ENCODE measurements around the gene CFL2. TPM values are rescaled to one million over a fixed set of nuclear protein-coding genes. Genes with fewer than 3 reads are reported as not detected.
"Not testable (repeated sequence)": the region's sequence is repeated elsewhere in the genome, so short reads cannot be mapped to it uniquely, and the experiment has no call there.

The CFL2 gene
- total RNA-seq, result 100 to 1,000 TPM; 218 to 289 TPM
- long read RNA-seq, donor 1, full-length matches to known transcripts, result 96 of 112 reads
- long read RNA-seq, donor 1, partial matches to known transcripts, result 9 of 112 reads
- long read RNA-seq, donor 1, other reads (novel, unspliced or antisense), result 7 of 112 reads
- long read RNA-seq, donor 2, full-length matches to known transcripts, result 316 of 341 reads
- long read RNA-seq, donor 2, partial matches to known transcripts, result 10 of 341 reads
- long read RNA-seq, donor 2, other reads (novel, unspliced or antisense), result 15 of 341 reads

GRCh38 chr14:34714320-34715126, at the start of gene CFL2:
TSS of gene CFL2 (minus strand) at chr14:34714593. CDS start at chr14:34714540, 53 bp downstream.
- intact Hi-C loops (cut with DNase I), result no loop called here
- DNase-seq (ENCODE audit: low spot score), result peak; percentile 93

DNA sequence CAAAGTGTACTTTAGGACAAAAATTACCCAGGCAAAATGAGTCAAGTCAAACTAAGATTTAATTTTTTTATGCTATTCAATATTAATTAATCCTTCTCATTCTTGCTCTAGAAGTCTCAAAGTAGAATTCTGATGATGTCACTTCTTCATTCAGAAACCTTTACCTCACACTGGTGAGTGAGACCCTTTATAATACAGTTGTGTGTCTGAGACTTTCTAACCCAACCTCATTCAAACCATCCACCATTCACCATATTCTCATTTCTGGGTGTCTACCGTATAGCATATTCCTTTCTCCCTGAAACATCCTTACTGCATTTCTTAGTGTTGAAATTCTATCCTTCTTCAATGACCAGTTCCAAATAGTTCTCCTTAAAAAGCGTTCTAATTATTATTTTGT, 40.8 kb upstream of the CFL2 start:
- intact Hi-C loops (cut with DNase I), result no loop called here
- DNase-seq (ENCODE audit: low spot score), result no peak

GRCh38 chr14:34754687-34755086, 40.3 kb upstream of the CFL2 start:
- intact Hi-C loops (cut with DNase I), result no loop called here
- DNase-seq (ENCODE audit: low spot score), result no peak

- intact Hi-C loops (cut with DNase I), result no loop called here
- DNase-seq (ENCODE audit: low spot score), result no peak
These were observed 36.3 kb upstream of the CFL2 start for GRCh38 chr14:34750670-34751069.

GRCh38 chr14:34750233-34750632, 35.8 kb upstream of the CFL2 start:
- DNase-seq (ENCODE audit: low spot score), result no peak
- intact Hi-C loops (cut with DNase I), result no loop called here

DNA sequence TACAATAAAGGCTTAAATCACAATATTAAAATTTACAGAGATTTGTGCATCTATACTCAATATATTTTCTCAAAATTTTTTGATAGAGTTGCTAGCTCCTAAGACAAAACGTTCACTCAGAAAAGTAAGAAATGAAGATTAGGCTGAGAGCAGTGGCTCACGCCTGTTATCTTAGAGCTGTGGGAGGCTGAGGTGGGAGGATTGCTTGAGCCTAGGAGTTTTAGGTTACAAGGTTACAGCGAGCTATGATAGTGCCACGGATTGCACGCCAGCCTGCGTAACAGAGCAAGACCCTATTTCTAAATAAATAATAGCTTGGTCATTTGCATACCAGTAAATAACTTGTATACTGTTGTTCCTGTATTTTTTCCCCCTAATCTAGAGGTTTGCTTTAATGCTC, 35.0 kb upstream of the CFL2 start:
- intact Hi-C loops (cut with DNase I), result no loop called here
- no peak for DNase-seq (ENCODE audit: low spot score)

GRCh38 chr14:34742270-34743115, 28.1 kb upstream of the CFL2 start:
- intact Hi-C loops (cut with DNase I), result no loop called here
- no peak for DNase-seq (ENCODE audit: low spot score)

DNA sequence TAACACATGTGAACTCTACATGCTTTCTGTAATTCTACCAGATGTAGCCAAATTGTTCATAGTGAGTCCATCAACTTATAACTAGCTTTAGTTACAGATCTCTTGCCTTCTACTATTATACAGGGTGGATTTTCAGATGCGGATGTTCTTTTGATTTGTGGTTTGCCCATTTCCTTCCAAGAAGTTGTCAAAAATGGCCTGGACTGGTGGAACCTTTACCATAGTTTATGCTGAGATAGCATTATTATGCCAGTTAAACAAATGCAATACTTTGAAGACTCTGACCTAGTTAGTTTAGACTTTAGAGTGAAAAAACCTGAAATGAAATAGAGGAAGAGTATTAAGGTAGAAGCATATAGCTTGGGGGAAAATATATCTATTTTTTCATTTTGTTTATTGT, 27.4 kb upstream of the CFL2 start:
- intact Hi-C loops (cut with DNase I), result no loop called here
- DNase-seq (ENCODE audit: low spot score), result no peak

DNA sequence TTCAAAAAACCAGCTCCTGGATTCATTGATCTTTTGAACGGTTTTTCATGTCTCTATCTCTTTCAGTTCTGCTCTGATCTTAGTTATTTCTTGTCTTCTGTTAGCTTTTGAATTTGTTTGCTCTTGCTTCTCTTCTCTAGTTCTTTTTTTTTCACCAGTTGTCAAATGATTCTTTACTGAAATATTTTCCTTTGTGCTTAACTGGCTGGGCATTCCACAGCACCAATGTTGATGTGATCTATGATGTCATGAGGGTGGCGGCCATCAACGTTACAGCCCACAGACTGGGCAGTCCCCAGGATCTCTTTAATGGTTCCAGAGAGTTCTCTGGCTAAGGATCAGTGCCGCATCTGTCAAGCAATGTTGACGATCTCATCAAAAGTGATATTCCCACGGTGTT, 25.7 kb upstream of the CFL2 start:
- intact Hi-C loops (cut with DNase I); DNase-seq (ENCODE audit: low spot score): not testable (repeated sequence)

GRCh38 chr14:34737079-34737478, 22.7 kb upstream of the CFL2 start:
- DNase-seq (ENCODE audit: low spot score); intact Hi-C loops (cut with DNase I): not testable (repeated sequence)

DNA sequence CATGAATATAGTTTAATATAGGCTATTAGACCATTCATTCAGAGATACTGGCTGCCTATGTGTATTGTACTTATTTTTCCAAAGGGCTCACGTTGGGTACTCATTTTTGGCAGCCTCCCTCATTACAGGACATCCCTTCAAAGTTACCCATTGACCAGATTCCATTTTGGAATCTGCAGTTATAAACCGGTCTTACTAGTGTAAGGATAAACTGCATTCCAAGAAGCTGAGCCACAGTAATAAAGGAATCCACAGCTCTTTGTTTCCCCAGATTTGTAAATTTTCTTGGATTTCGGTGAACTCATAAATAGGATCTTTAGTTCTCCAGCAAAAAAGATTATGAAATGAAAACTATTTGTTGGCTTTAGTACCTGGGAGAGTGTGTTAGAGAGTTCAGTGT, 18.9 kb upstream of the CFL2 start:
- intact Hi-C loops (cut with DNase I), result no loop called here

GRCh38 chr14:34732802-34733201, 18.4 kb upstream of the CFL2 start:
- intact Hi-C loops (cut with DNase I), result no loop called here

More for the DNA sequence above, 18.9 kb upstream of the CFL2 start:
- no peak for DNase-seq (ENCODE audit: low spot score)

GRCh38 chr14:34723867-34724266, 9.5 kb upstream of the CFL2 start:
- intact Hi-C loops (cut with DNase I), result loop anchor here in 1 of 2 donors (5.0 kb wide), 1 partner anchor 52 kb away; no protein-coding TSS in a partner anchor
- no peak for DNase-seq (ENCODE audit: low spot score)

More at GRCh38 chr14:34732802-34733201, 18.4 kb upstream of the CFL2 start:
- no peak for DNase-seq (ENCODE audit: low spot score)

DNA sequence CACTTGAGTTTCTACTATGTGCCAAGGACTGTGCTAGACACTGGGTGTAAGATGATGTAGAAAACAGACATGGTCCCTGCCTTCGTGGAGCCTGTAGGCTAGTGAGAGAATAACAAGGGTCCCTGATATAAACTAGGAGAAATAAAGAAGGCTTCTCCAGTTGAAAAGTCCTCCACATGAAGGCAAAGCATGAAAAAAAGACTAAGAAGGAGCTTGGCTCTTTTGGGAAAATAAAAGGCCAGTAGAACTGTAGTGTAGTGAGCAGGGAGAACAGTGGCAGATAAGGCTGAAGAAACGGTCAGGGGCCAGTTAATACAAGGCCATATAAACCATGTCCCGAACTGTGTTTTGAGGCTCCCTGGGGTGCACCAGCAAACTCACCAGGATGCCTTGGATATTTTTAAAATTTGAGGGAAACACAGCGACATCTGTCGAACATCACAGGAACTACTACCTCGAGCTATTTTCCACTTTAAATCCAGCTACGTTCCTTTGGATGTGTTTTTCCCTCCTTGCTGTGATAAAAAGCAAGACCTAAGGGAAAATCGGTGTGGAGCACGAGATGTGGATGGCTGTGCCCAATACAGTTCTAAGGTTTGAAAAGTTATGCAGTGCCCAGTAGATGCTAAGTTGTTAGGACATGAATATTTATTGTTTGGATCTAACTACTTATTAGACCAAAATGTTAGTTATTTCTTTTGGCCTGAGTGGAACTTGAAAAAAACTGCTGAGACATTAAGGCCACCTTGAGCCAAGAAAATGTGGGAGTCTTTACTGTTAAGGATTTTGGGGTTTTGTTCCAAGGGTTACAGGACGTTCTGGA, 8.5 kb upstream of the CFL2 start:
- intact Hi-C loops (cut with DNase I), result loop anchor here in 1 of 2 donors (5.0 kb wide), 1 partner anchor 51 kb away; no protein-coding TSS in a partner anchor
- DNase-seq (ENCODE audit: low spot score), result no peak

GRCh38 chr14:34721129-34721528, 6.7 kb upstream of the CFL2 start:
- intact Hi-C loops (cut with DNase I), result loop anchor here (1.0 to 5.0 kb wide), 2 partner anchors 49 kb away; no protein-coding TSS in a partner anchor
- DNase-seq (ENCODE audit: low spot score), result no peak

- no peak for DNase-seq (ENCODE audit: low spot score)
- intact Hi-C loops (cut with DNase I), result no loop called here
These were observed 4.4 kb upstream of the CFL2 start for GRCh38 chr14:34718750-34719304.

GRCh38 chr14:34715127-34715863, 902 bp upstream of the CFL2 start:
- intact Hi-C loops (cut with DNase I), result no loop called here
- DNase-seq (ENCODE audit: low spot score), result no peak

Data from posterior vena cava (tissue), 2 donors.